NCI-H510A treated with DMSO at 0.1 percent for 48 hours (cell line): ENCODE data around the gene PCBP3.
"Not testable (repeated sequence)": the region's sequence is repeated elsewhere in the genome, so short reads cannot be mapped to it uniquely, and the experiment has no call there.

Experiments
- DNase-seq: peaks from one replicate; lab custom pipeline; 2025; lab: John Stamatoyannopoulos, UW

The PCBP3 gene

GRCh38 chr21:45643021-45643980 lies at the start of gene PCBP3:
Gene PCBP3 (plus strand): TSS chr21:45643725. CDS start chr21:45850086, 206,361 bp downstream.
- peak; percentile 93 for DNase-seq

- DNase-seq = no peak
These were observed 48.6 kb upstream of the PCBP3 start for GRCh38 chr21:45594721-45595489.

GRCh38 chr21:45595574-45596295 lies 47.8 kb upstream of the PCBP3 start:
- no peak for DNase-seq

GRCh38 chr21:45596704-45597318 lies 46.7 kb upstream of the PCBP3 start:
- DNase-seq = peak; percentile 27

DNA sequence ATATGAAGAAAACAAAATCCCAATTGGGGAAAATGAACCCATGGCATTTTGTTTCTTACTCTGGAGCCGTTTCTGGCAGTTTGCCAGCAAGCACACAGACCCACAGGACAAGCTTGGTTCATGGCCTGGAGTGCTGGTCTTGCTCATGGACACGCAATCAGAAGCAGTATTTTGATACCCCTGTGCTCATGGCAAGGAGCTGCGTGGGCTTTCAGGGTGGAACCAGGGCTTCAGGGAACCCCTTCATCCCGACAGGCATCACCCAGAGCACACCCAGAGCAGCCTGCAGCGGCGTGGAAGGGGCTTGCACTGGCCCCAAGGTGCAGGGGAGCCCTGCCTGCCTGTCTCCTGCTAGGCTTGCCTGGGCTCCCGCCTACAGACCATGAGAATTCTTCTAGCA lies 45.4 kb upstream of the PCBP3 start:
- no peak for DNase-seq

- DNase-seq = no peak
These were observed 44.9 kb upstream of the PCBP3 start for GRCh38 chr21:45598666-45599065.

GRCh38 chr21:45599146-45599581 lies 44.4 kb upstream of the PCBP3 start:
- DNase-seq = no peak

- no peak for DNase-seq
These were observed 43.3 kb upstream of the PCBP3 start for GRCh38 chr21:45600248-45600647.

GRCh38 chr21:45601551-45601950 lies 42.0 kb upstream of the PCBP3 start:
- no peak for DNase-seq

DNA sequence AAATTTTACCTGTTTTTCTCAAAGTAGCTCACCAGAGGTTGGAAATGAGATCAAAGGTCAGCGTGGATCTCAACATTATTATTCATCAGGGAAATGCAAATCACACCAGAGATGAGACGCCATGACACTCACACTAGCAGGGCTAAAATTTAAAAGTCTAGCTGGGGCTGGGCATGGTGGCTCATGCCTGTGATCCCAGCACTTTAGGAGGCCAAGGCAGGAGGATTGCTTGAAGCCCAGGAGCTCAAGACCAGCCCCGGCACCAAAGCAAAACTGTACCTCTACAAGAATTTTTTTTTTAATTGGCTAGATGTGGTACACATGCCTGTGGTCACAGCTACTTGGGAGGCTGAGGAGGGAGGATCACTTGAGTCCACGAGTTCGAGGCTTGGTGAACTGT lies 41.4 kb upstream of the PCBP3 start:
- no peak for DNase-seq

GRCh38 chr21:45603481-45603880 lies 40.0 kb upstream of the PCBP3 start:
- DNase-seq = no peak

DNA sequence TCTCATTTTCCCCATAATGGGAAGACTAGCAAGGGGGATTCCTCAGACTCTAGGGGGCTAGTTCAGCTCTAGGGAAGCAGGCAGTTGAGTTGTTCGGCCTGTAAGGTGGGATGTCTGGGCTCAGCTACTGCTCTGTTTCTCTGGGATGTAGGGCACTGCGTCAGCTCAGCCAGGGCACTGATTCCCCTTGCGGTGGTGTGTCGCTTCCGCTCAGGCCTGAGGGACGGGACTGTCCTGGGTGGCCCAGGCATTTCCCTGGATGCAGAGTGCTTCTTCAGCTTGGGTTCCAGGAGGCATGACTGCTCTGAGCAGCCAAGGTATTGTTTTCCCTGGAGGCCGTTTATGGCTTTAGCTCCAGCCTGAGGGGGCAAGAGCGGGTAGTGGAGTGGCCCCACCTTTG lies 38.8 kb upstream of the PCBP3 start:
- DNase-seq = not testable (repeated sequence)

DNA sequence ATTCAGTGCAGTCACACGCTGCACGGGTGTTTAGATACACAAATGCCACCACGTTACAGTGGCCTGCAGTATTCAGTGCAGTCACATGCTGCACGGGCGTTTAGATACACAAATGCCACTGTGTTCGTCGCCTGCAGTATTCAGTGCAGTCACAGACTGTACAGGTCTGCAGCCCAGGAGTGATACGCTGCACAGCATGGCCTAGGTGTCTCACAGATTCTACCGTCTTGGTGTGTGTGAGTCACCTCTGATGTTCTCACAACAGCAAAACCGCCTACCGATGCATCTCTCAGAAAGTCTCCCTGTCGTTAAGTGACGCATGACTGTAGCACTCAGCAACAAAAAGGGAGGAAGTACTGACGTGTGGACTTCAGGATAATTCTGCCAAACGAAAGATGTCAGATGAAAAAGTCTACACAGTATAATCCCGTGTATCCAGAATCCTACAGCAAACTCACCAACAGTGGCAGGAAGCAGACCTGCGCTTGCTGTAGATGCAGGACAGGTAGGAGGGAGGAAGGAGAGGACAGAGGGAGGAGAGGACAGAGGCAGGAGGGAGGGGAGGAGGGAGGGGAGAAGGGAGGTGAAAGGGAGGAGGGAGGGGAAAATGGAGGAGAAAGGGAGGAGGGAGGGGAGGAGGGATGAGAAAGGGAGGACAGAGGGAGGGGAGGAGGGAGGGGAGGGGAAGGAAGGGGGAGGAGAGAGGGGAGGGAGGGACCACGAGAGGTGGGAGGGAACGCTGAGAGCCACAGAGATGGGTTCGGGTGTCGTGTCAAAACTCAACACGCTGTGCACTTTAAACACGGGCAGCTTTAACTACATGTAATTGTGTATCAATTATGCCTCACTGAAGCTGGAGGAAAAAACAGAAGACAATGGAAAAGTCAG lies 36.3 kb upstream of the PCBP3 start:
- DNase-seq = no peak

- DNase-seq = no peak
These were observed 35.6 kb upstream of the PCBP3 start for GRCh38 chr21:45607909-45608295.

DNA sequence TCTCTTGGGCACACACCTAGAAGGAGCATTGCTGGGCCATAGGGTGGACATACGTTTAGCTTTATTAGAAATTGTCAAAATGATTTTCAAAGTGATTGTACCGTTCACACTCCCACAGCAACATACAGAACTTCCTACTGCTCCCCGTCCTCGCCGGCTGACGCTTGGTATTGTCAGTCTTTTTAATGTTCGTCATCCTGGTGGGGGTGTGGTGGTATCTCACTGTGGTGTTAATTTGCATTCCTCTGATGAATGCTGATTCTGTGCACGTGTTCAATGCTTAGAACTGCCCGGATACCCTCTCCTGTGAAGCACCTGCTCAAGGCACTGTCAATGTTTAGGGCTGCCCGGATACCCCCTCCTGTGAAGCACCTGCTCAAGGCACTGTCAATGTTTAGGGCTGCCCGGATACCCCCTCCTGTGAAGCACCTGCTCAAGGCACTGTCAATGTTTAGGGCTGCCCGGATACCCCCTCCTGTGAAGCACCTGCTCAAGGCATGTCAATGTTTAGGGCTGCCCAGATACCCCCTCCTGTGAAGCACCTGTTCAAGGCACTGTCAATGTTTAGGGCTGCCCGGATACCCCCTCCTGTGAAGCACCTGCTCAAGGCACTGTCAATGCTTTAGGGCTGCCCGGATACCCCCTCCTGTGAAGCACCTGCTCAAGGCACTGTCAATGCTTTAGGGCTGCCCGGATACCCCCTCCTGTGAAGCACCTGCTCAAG lies 34.6 kb upstream of the PCBP3 start:
- not testable (repeated sequence) for DNase-seq

- not testable (repeated sequence) for DNase-seq
These were observed 33.9 kb upstream of the PCBP3 start for GRCh38 chr21:45609616-45610015.

DNA sequence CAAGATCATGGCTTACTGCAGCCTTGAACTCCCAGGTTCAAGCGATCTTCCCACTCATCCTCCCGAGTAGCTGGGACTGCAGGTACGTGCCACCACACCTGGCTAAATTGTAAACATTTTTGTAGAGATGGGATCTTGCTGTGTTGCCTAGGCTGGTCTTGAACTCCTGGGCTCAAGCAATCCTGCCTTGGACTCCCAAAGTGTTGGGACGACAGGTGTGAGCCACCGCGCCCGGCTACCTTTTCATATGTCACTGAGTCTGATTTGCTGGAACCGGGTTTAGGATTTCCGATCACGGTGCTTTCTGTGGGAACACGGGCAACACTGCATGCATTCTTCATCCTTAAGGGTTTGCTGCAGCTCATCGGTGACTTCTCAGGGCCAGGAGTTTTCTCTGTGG lies 32.2 kb upstream of the PCBP3 start:
- DNase-seq = no peak

GRCh38 chr21:45611939-45612664 lies 31.4 kb upstream of the PCBP3 start:
- DNase-seq = no peak

DNA sequence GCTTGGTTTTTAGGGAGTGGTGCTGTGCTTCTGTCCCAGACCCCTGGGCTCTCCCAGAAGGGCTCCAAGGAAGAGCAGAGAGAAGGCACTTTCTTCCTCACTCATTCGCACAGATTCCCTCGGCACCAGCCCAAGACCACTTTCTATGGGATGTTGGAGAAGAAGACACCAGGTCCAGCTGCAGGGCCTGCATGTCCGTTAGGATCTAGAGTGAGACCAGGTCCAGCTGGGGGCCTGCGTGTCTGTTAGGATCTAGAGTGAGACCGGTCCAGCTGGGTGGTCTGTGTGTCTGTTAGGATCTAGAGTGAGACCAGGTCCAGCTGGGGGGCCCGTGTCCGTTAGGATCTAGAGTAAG lies 30.9 kb upstream of the PCBP3 start:
- not testable (repeated sequence) for DNase-seq
